GM18520 (cell line): ENCODE results near the gene ZNF385C.
"Not testable (repeated sequence)": the region's sequence is repeated elsewhere in the genome, so short reads cannot be mapped to it uniquely, and the experiment has no call there.

Source experiments
- ATAC-seq: cut with Tn5 transposase; IDR thresholded peaks from one replicate; pipeline ENCODE4 v1.9.1; 2021; ENCODE audit not compliant: unreplicated experiment

The ZNF385C gene, protein sequence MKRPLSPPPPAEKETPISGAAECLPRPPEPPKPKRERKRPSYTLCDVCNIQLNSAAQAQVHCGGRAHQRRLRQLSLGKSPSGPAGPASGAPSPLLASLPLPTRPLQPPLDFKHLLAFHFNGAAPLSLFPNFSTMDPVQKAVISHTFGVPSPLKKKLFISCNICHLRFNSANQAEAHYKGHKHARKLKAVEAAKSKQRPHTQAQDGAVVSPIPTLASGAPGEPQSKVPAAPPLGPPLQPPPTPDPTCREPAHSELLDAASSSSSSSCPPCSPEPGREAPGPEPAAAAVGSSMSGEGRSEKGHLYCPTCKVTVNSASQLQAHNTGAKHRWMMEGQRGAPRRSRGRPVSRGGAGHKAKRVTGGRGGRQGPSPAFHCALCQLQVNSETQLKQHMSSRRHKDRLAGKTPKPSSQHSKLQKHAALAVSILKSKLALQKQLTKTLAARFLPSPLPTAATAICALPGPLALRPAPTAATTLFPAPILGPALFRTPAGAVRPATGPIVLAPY

GRCh38 chr17:42097691-42098631 is at the start of gene ZNF385C:
ZNF385C (minus strand) TSS chr17:42098473; CDS start chr17:42063056, 35,417 bp downstream.
- no peak for ATAC-seq

DNA sequence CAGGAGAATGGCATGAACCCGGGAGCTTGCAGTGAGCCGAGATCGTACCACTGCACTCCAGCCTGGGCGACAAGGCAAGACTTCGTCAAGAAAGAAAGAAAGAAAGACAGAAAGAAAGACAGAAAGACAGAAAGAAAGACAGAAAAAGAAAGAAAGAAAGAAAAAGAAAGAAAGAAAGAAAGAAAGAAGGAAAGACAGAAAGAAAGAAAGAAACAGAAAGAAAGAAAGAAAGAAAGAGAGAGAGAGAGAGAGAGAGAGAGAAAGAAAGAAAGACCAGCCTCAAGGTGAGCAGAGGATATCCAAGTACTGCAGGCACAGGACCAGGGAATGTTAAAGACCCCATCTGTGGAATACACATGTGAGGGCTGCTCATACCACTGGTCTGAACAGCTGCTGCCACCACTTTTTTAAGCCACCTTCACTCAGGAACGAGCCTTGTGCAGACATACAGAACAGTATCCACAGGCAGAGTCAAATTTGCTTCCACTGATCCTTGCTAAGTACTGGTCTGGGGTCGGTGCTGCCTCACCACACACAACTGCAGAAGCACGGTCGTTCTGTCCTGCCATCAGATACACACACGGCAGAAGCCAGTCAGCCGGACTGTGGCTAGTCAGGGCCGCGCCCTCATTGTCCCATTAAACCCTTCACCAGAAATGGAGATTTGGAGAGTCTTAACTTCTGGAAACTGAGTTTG is 48.8 kb upstream of the ZNF385C start:
- no peak for ATAC-seq

- ATAC-seq = not testable (repeated sequence)
Observed at GRCh38 chr17:42143138-42143537, 44.9 kb upstream of the ZNF385C start.

DNA sequence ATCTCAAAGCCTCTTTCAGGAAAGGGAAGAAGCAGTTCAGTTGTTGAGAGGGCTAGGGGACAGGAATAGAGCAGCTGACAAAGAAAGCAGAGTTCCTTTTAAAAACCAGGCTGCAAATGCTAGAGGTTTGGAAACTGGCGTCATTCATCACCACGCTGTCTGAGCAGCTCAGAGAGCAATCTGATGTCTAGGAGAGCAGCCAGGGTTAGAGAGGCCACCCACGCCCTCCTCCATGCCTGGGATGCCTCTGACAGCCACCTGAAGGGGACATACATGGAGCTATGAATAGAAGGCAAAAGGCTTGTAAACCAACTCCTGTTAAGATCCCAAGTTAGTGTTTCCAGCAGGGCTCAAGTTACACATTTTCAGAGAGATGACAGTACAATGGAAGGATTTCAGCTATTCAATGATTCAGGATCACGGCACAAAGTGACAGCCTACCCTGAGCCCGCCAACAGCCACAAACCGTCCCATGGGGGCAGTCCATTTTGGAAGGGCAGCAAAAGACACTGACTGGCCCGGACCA is 44.2 kb upstream of the ZNF385C start:
- no peak for ATAC-seq

DNA sequence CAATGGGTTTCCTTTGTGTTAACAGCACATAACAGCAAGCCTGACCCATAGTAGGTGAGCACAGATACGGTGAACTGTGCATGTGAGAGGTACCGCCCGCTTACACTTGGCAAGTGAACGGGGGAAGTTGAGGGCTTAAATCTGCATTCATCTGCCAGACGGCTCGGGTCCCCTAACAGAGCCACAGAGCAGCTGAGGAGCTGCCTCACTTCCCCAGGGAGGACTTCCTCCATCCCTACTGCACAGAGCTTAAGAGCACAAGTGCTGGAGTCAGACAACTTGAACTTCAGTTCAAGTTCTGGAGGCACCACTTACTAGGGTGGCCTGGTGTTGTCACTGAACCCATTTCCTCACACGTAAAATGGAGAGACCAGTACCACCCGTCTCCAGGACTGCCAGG is 43.1 kb upstream of the ZNF385C start:
- no peak for ATAC-seq

DNA sequence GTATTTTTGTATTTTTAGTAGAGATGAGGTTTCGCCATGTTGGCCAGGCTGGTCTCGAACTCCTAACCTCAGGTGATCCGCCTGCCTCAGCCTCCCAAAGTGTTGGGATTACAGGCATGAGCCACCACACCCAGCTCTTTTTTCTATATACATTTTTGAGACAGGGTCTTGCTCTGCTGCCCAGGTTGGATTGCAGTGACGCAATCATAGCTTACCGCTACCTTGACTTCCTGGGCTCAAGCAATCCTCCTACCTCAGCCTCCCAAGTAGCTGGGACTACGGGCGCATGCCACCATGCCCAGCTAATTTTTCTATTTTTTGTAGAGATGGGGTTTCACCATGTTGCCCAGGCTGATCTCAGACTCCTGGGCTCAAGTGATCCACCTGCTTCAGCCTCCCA is 42.4 kb upstream of the ZNF385C start:
- ATAC-seq = not testable (repeated sequence)

DNA sequence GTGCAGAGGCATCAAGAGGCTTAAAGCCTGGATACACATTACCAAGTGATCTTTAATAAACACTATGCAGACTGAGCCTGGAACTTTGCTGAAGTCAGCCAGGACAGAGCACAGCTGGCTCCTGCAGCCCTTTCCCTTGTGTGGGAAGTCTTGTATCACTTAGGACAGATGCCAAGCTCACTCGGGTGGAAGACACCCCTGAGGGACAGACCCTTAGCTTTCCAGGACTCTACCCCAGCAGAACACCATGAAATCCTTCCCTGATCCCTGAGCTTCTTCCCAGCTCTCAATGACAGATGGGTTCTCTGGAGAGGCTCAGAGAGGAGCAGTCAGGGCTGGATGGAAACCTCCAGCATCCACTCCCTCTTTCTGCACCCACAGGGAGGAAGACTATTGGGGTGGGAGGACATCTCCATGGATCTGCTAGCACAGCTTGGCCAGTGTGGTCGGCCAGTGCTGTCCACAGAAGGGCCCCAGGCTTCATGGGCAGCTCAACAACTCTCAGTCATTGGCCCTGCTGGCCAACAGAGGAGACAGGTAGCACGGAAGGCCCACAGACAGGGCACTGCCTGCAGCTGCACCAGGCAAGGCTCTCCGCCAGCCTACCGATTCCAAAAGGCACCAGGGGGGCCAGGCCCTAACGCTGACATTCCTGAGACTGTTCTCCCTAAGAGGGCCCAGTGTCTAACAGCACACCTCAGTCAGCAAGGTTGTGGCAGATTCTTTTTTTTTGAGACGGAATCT is 40.6 kb upstream of the ZNF385C start:
- no peak for ATAC-seq

DNA sequence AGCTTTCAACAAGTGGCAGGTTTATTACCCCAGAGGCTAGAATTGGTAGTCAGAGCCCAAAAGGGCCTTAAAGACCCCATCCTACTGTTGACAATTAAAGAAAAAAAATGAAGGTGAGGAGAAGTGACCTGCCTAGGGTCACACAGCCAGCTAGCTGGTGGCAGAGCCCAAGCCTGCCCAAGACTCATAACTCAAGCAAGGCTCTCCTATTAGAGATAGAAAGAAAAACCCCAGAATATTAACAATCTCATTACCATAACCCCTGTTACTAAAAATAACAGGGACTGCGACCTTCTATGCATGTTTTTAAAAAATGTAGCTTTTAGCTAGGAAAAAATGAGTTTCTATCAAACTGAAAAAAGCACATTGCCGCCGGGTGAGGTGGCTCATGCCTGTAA is 38.4 kb upstream of the ZNF385C start:
- no peak for ATAC-seq

DNA sequence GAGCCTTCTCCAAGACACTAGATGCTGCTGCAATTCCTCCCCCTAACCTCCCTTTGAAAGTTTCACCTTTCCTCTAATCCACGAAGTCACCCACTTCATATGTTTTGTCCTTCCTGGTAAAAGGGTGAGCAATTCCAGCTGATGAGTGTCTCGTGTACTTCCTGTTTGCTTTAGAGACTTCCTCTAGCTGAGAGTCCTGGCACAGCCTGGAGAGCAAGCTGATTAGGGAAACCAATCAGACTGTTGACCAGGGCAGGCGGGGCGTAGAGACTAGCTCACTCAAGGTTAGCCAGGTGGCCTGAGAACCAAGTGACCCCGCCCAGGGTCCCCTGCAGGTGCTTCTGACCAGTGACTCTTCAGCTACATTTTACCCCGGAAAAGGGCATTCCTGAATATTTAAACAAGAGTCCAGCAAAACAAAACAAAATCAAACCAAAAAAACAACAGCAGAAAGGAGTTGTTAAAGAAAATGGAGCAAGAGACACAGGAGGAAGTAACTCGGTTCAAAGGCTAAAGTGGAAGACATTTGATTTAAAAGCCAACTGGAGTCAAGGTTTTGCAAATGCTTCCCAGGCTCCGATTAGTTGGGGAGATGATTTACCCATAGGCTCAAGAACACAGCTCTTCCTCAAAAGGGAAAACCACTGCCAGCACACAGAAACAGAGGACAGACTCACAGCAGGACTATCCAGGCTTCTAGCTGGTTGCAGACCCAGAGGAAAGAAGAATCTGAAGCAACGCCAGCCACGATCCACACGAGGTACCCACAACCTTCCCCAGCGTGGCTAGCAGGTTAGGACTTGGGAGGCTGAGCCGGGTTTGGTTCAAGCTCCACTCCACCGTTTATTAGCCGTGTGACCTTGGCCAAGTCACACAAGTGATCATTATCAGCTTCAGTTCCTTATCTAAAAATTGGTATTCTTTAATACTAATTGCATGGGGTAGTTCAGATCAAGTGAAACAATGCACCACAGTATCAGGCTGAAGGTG is 37.7 kb upstream of the ZNF385C start:
- ATAC-seq = no peak

GRCh38 chr17:42135151-42135550 is 36.9 kb upstream of the ZNF385C start:
- ATAC-seq = no peak

DNA sequence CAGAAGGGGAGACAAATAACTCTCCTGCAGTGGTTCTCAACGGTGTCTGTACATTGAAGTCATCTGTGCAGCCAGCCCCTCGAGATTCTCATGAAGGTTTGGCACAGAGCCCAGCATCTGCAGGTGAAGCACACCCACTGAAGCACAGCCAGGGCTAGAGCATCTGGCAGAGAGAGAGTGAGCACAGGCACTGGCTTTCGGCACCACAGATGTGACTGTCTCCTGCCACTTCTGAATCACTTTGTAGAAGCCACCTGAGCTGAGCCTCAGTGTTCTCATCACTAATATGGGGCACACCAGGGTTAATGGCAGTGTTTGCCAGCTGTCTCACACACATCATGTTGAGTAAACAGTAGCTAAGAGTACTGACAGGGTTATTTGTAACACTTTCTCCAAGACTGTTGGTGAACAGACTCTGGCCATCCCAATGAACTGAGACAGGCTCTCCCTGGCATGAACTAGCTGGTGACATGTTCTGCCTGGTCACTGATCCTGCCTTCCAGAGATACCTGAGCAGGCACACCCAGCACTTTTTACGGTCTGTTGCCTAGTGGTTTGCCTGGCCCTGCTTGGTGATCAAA is 35.3 kb upstream of the ZNF385C start:
- ATAC-seq = no peak

GRCh38 chr17:42132941-42133340 is 34.7 kb upstream of the ZNF385C start:
- no peak for ATAC-seq

DNA sequence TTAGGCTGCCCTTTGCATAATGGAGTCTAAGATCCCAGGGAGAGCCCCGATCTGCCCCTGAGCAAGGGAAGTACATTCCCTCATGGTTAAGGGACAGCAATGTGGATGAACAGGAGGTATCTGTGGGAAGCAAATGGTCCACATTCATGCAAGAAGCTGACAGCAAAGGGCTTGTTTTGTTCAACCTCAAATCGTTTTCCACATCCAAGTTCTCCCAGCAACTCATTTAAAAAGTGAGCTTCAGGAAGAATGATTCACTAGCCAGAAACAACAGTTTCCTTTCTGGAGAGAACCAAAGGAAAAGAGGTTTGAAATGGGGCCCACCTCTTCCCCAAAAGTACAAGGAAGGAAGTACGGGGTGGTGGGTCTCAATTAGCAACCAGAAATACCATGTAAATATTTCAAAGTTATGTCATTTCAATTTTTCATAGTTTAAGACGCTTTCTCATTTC is 33.7 kb upstream of the ZNF385C start:
- ATAC-seq = no peak

- ATAC-seq = no peak
Observed at GRCh38 chr17:42131232-42131631, 33.0 kb upstream of the ZNF385C start.

- ATAC-seq = no peak
Observed at GRCh38 chr17:42130310-42130936, 32.1 kb upstream of the ZNF385C start.

DNA sequence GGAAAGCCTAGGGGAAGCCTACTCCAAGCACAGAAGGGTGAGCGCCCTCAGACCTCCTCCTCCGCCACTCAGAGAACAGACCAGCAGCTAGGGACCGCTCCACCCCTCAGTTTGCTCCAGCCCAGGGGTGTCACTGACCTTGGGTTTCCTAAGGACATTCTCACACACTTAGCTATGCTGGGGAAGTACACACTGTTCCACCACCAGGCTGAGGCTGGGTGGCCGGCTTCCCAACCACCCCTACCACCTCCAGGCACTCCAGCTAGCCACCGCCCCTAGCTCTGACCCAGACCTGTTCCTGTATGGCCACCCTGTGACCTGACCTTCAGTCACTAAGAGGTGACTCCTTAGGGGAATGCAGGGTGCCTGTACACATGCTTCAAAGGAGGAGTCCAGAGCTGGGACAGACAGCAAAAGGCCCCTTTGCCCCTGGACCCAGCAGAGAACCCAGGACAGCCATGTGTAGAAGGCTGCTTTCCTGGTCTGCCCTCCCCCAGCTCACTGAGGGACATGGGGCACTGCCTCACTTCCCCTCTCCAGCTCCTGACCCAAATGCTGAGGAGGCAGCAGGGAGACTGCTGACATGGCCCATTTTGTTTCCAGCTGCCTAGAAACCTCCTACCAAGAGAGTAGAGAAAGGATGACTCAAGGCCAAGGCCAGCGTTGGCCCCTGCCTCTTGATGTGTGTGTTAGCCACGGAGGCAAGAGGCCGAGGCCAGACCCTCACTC is 31.0 kb upstream of the ZNF385C start:
- ATAC-seq = no peak

- ATAC-seq = no peak
Observed at GRCh38 chr17:42127414-42127813, 29.1 kb upstream of the ZNF385C start.
